Right atrium auricular region (tissue), 2 donors: ENCODE measurements around the gene STK35. TPM values are rescaled to one million over a fixed set of nuclear protein-coding genes. Genes with fewer than 3 reads are reported as not detected.

ENCODE experiments used
- DNase-seq: peaks from one replicate; pipeline ENCODE4 v3.0.0-alpha.2; 2019; ENCODE audit warnings: low spot score
- H3K27ac ChIP-seq, 2 donors: fragments of 200-600 bp; sonication (generic); 1 replicate in 1 of 2; 2 replicates in 1 of 2; pipeline ENCODE4 v1.5.1; 2016 to 2019
- H3K27me3 ChIP-seq, 2 donors: fragments of 200-600 bp; sonication (generic); one replicate each; pipeline versions ENCODE4 v1.5.1 to v1.6.0; 2017 to 2019
- H3K36me3 ChIP-seq: fragments of 200-600 bp; sonication (generic); one replicate; pipeline ENCODE4 v1.5.1; 2016
- H3K4me1 ChIP-seq, 2 donors: fragments of 200-600 bp; sonication (generic); one replicate each; pipeline versions ENCODE4 v1.5.1 to v1.6.0; 2017 to 2019
- H3K4me3 ChIP-seq, 2 donors: fragments of 200-600 bp; sonication (generic); 1 replicate in 1 of 2; 2 replicates in 1 of 2; pipeline ENCODE4 v1.5.1; 2017 to 2019; ENCODE audit warnings: mild to moderate bottlenecking in 1 of 2, moderate library complexity in 1 of 2
- H3K9me3 ChIP-seq, 2 donors: fragments of 200-600 bp; sonication (generic); one replicate each; pipeline ENCODE4 v1.5.1; 2019
- CTCF ChIP-seq, 2 donors: fragments of 200-600 bp; sonication (generic); IDR thresholded peaks; one replicate each; pipeline ENCODE4 v1.5.1; 2019; ENCODE audit warnings: antibody characterized with exemption in 2 of 2
- total RNA-seq, 2 donors: library from RNA; depleted of rRNA; stranded (reverse); fragments of >200 nt; gene quantifications; one replicate each; pipeline ENCODE4 v1.1.0, GENCODE V29; 2016

The STK35 gene
- total RNA-seq, 2 donors from 2014 or later = 15.0 to 18.8 TPM

- Histone ChIP-seq H3K4me3 (no peak overlapping the region), H3K27ac (no peak overlapping the region), H3K27me3 (no peaks in the 10 kb centered on the region), H3K36me3 (peaks cover 9% of the 10 kb centered on the region), H3K9me3 (no peaks in the 10 kb centered on the region), H3K4me1 (peaks cover 4 to 20% of the 10 kb centered on the region in 2 donors)
- no peak for TF ChIP-seq CTCF (IDR thresholded peaks at IDR 0.05)
- DNase-seq = no peak
Observed at GRCh38 chr20:2153326-2153725, 51.7 kb downstream of the STK35 start.

GRCh38 chr20:2156224-2156623, 54.6 kb downstream of the STK35 start:
- Histone ChIP-seq H3K4me1 (peaks cover 4 to 14% of the 10 kb centered on the region in 2 donors), H3K4me3 (no peak overlapping the region), H3K36me3 (no peaks in the 10 kb centered on the region), H3K27ac (no peak overlapping the region), H3K27me3 (no peaks in the 10 kb centered on the region), H3K9me3 (no peaks in the 10 kb centered on the region)
- no peak for DNase-seq
- TF ChIP-seq CTCF (IDR thresholded peaks at IDR 0.05) = no peak

DNA sequence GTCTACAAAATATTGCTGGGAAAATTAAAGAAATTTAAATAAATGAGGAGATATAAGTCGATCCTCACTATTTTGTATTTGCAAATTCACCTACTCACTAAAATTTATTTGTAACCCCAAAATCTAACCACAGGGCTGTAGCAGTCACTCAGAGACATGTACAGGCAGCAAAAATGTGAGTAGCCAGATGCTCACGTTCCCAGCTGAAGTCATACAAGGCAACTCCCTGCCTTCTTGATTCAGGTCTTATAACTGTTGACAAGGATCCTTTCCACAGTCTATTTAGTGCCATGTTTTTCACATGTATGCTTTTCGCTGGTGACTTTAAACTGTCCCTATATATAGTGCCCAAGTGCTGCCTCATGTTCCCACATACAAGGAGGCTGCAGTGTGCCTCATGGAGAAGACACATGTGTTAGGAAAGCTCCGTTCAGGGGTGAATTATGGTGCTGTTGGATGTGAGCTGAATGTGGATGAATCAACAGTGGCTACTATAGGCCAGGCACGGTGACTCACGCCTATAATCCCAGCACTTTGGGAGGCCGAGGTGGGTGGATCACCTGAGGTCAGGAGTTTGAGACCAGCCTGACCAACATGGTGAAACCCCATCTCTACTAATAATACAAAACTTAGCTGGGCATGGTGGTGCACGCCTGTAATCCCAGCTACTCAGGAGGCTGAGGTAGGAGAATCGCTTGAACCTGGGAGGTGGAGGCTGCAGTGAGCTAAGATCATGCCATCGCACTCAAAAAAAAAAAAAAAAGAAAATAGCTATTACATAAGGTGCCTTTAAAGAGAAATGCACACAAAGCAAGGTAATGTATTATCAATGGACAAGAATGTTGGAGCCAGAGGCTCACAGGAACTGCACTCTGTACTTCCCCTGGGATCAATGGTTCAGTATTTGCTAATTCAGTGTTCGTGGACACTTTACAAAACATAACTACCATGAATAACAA, 55.3 kb downstream of the STK35 start:
- TF ChIP-seq CTCF (IDR thresholded peaks at IDR 0.05) = no peak
- Histone ChIP-seq H3K27me3 (no peaks in the 10 kb centered on the region), H3K36me3 (no peaks in the 10 kb centered on the region), H3K4me3 (no peak overlapping the region), H3K4me1 (peaks cover 3 to 7% of the 10 kb centered on the region in 2 donors), H3K9me3 (no peaks in the 10 kb centered on the region), H3K27ac (no peak overlapping the region)
- DNase-seq = no peak

- H3K27ac ChIP-seq = no peak overlapping the region
- no peaks in the 10 kb centered on the region for H3K27me3 ChIP-seq
- no peak for TF ChIP-seq CTCF (IDR thresholded peaks at IDR 0.05)
- no peak for DNase-seq
- H3K36me3 ChIP-seq = no peaks in the 10 kb centered on the region
- H3K4me3 ChIP-seq = no peak overlapping the region
- no peaks in the 10 kb centered on the region for H3K9me3 ChIP-seq
- no peaks in the 10 kb centered on the region for H3K4me1 ChIP-seq
Observed at GRCh38 chr20:2162125-2162822, 60.6 kb downstream of the STK35 start.

GRCh38 chr20:2162823-2163166, 61.2 kb downstream of the STK35 start:
- no peak for DNase-seq
- no peak for TF ChIP-seq CTCF (IDR thresholded peaks at IDR 0.05)
- no peaks in the 10 kb centered on the region for H3K4me1 ChIP-seq
- H3K36me3 ChIP-seq = no peaks in the 10 kb centered on the region
- H3K9me3 ChIP-seq = no peaks in the 10 kb centered on the region
- no peak overlapping the region for H3K27ac ChIP-seq
- H3K4me3 ChIP-seq = no peak overlapping the region
- no peaks in the 10 kb centered on the region for H3K27me3 ChIP-seq
